HepG2 (cell line): Measurements from ENCODE around the gene MEX3D. TPM values are rescaled to one million over a fixed set of nuclear protein-coding genes. Genes with fewer than 3 reads are reported as not detected.
A peak's percentile ranks its signal among the peaks of the same experiment; 100 is the strongest.

Experiments used
- CHD4 ChIP-seq: fragments of 200-600 bp; sonication (generic); IDR thresholded peaks from 2 replicates; pipeline ENCODE4 v1.7.0; 2017; ENCODE audit warnings: mild to moderate bottlenecking, low read length, borderline replicate concordance
- ELF1 ChIP-seq: sonication (generic); formaldehyde crosslinking; IDR thresholded peaks from 2 replicates; pipeline ENCODE4 v1.4.0; 2020; ENCODE audit warnings: missing genetic modification reagents
- PHF21A ChIP-seq: sonication (generic); formaldehyde crosslinking; IDR thresholded peaks from 2 replicates; pipeline ENCODE4 v1.5.0; 2020; ENCODE audit warnings: mild to moderate bottlenecking, missing genetic modification reagents
- SP2 ChIP-seq: sonication (generic); formaldehyde crosslinking; IDR thresholded peaks from 2 replicates; pipeline ENCODE4 v1.5.1; 2020; ENCODE audit warnings: mild to moderate bottlenecking, missing genetic modification reagents
- ZKSCAN1 ChIP-seq: fragments of 150-350 bp; IDR thresholded peaks from 2 replicates; pipeline ENCODE4 v1.6.1; 2014; ENCODE audit warnings: low read length
- ZNF672 ChIP-seq: sonication (generic); formaldehyde crosslinking; IDR thresholded peaks from 2 replicates; pipeline ENCODE4 v1.8.1; 2022; ENCODE audit warnings: missing genetic modification reagents
- polyA plus RNA-seq, 8 experiments: library from polyadenylated mRNA; depleted of rRNA in 3 of 8; stranded (reverse) in 7 of 8; unstranded in 1 of 8; fragments of >200 nt; fragmentation: Illumina TruSeq in 4 of 8; extraction: Trizol in 4 of 8; gene quantifications; 2 replicates each; pipeline versions ENCODE4 v1.2.1 to v1.2.3, GENCODE V29; 2011 to 2016; ENCODE audit warnings: low read depth in 4 of 8, missing spikeins in 1 of 8, mixed read lengths in 1 of 8; ENCODE audit not compliant: insufficient read depth in 1 of 8
- total RNA-seq, 5 experiments: library from RNA; depleted of rRNA; stranded (reverse); fragments of >200 nt; fragmentation: Illumina TruSeq; extraction: Trizol; gene quantifications; 2 replicates each; pipeline ENCODE4 v1.2.3, GENCODE V29; 2016; ENCODE audit warnings: low read depth in 1 of 5
- TF ChIP-seq, protein P1 (sequence below): sonication (generic); formaldehyde crosslinking; IDR thresholded peaks from 2 replicates; pipeline ENCODE4 v1.4.0; 2020; ENCODE audit warnings: mild to moderate bottlenecking, missing genetic modification reagents
- TF ChIP-seq, protein P2 (sequence below): sonication (generic); formaldehyde crosslinking; IDR thresholded peaks from 2 replicates; pipeline ENCODE4 v1.9.0; 2022; ENCODE audit warnings: missing genetic modification reagents, mild to moderate bottlenecking, borderline replicate concordance
- TF ChIP-seq, protein P3 (sequence below): conservative IDR thresholded peaks from 2 replicates; pipeline ENCODE4 v1.6.1; 2018; ENCODE audit warnings: missing genetic modification reagents
- TF ChIP-seq, protein P4 (sequence below): sonication (generic); formaldehyde crosslinking; conservative IDR thresholded peaks from 2 replicates; pipeline ENCODE4 v1.8.0; 2022; ENCODE audit warnings: missing genetic modification reagents
- TF ChIP-seq, protein P5 (sequence below): sonication (generic); formaldehyde crosslinking; IDR thresholded peaks from 2 replicates; pipeline ENCODE4 v1.5.0; 2020; ENCODE audit warnings: missing genetic modification reagents
- TF ChIP-seq, protein P6 (sequence below): sonication (generic); formaldehyde crosslinking; conservative IDR thresholded peaks from 2 replicates; pipeline ENCODE4 v1.4.0; 2020; ENCODE audit warnings: missing genetic modification reagents

MEX3D gene
- total and polyA plus RNA-seq, 2 of the 13 experiments (the other 11 are each of a cell fraction or from before 2014, with no cell fraction given) = 3.6 to 17.1 TPM

DNA sequence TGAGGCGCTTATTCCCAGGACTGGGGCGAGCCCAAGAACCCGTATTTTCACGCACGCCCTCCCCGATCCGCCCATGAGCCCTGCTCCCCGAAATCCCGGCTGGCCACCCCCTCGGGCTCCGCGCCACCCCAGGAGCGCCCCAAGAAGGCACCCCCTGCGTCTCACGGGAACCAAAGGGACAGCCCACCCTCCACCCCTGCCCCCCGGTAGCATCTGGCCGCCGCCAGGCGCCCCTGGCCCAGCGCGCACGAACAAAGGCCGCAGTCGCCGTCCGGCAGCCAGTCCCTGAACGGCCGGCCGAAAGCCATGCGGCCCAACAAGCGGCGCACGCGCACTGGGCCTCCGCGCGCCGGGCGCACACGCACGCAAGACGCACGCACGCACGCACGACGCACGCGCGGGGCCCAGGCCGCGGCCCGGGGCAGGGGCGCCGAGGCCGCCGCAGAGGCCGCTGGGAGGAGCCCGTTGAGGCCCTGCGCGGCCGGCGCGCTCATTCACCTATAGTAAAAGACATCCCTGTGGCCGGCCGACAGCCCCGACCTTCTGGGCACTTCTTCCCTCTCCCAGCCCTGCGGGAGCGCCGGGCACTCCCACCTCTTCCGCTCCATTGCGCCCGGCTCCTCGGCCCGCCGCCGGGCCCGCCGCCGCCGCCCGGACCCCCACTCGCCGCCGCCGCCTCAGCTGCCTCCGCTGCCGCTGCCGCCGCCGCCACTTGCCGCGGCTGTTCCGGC lies 24.1 kb upstream of the MEX3D start (continued):
- TF ChIP-seq, protein P1, sequence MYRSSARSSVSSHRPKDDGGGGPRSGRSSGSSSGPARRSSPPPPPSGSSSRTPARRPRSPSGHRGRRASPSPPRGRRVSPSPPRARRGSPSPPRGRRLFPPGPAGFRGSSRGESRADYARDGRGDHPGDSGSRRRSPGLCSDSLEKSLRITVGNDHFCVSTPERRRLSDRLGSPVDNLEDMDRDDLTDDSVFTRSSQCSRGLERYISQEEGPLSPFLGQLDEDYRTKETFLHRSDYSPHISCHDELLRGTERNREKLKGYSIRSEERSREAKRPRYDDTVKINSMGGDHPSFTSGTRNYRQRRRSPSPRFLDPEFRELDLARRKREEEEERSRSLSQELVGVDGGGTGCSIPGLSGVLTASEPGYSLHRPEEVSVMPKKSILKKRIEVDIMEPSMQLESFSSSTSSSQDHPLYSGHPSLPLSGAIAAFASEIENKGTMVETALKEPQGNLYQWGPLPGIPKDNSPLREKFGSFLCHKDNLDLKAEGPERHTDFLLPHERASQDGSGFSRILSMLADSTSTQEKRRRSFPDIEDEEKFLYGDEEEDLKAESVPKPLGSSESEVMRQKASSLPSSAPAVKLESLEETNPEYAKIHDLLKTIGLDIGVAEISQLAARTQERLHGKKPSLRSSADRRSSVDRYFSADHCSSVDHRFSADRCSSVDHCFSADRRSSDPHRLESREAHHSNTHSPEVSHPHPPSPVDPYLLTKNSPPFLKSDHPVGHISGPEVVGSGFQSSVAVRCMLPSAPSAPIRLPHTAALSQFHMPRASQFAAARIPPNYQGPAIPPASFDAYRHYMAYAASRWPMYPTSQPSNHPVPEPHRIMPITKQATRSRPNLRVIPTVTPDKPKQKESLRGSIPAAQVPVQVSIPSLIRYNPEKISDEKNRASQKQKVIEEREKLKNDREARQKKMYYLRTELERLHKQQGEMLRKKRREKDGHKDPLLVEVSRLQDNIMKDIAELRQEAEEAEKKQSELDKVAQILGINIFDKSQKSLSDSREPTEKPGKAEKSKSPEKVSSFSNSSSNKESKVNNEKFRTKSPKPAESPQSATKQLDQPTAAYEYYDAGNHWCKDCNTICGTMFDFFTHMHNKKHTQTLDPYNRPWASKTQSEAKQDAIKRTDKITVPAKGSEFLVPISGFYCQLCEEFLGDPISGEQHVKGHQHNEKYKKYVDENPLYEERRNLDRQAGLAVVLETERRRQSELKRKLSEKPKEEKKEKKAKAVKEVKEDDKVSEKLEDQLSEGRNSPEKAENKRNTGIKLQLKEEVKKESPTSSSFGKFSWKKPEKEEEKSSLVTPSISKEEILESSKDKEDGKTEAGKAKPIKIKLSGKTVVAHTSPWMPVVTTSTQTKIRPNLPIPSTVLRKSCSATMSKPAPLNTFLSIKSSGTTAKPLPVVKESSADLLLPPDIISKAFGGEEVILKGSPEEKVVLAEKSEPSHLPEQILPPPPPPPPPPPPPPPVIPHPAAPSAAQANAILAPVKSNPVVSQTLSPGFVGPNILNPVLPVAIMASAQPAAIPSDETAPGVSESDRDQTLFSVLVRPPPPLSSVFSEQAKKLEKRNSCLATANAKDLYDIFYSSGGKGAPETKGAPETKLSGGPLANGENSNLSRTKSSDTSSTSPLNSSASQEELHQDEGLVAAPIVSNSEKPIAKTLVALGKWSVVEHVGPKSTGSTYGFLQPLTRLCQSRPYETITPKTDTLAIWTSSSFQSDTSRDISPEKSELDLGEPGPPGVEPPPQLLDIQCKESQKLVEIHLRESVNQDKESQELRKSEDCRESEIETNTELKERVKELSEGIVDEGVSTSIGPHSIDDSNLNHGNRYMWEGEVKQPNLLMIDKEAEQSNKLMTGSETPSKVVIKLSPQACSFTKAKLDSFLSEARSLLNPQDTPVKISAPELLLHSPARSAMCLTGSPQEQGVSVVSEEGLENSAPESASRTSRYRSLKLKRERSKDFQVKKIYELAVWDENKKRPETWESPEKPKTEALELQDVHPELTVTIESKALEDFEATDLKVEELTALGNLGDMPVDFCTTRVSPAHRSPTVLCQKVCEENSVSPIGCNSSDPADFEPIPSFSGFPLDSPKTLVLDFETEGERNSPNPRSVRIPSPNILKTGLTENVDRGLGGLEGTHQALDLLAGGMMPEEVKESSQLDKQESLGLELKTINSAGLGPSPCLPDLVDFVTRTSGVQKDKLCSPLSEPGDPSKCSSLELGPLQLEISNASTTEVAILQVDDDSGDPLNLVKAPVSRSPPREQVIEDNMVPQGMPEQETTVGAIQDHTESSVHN (CRISPR knock-in tag) = 0 out of 2 replicates have a peak, but pooled peaks have one; percentile 75
- TF ChIP-seq SP2 (CRISPR knock-in tag) = 0 out of 2 replicates have a peak, but pooled peaks have one; percentile 12
- TF ChIP-seq PHF21A = no peak
- no peak for TF ChIP-seq ZKSCAN1
- no peak for TF ChIP-seq CHD4
- TF ChIP-seq ZNF672 (CRISPR knock-in tag) = 0 out of 2 replicates have a peak, but pooled peaks have one; percentile 43
- TF ChIP-seq, protein P2, sequence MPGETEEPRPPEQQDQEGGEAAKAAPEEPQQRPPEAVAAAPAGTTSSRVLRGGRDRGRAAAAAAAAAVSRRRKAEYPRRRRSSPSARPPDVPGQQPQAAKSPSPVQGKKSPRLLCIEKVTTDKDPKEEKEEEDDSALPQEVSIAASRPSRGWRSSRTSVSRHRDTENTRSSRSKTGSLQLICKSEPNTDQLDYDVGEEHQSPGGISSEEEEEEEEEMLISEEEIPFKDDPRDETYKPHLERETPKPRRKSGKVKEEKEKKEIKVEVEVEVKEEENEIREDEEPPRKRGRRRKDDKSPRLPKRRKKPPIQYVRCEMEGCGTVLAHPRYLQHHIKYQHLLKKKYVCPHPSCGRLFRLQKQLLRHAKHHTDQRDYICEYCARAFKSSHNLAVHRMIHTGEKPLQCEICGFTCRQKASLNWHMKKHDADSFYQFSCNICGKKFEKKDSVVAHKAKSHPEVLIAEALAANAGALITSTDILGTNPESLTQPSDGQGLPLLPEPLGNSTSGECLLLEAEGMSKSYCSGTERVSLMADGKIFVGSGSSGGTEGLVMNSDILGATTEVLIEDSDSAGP (CRISPR knock-in tag) = no peak
- TF ChIP-seq, protein P3, sequence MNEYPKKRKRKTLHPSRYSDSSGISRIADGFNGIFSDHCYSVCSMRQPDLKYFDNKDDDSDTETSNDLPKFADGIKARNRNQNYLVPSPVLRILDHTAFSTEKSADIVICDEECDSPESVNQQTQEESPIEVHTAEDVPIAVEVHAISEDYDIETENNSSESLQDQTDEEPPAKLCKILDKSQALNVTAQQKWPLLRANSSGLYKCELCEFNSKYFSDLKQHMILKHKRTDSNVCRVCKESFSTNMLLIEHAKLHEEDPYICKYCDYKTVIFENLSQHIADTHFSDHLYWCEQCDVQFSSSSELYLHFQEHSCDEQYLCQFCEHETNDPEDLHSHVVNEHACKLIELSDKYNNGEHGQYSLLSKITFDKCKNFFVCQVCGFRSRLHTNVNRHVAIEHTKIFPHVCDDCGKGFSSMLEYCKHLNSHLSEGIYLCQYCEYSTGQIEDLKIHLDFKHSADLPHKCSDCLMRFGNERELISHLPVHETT (CRISPR knock-in tag) = peak; percentile 45; the same call in 1 of the 2 replicates
- TF ChIP-seq ELF1 (CRISPR knock-in tag) = no peak
- TF ChIP-seq, protein P4, sequence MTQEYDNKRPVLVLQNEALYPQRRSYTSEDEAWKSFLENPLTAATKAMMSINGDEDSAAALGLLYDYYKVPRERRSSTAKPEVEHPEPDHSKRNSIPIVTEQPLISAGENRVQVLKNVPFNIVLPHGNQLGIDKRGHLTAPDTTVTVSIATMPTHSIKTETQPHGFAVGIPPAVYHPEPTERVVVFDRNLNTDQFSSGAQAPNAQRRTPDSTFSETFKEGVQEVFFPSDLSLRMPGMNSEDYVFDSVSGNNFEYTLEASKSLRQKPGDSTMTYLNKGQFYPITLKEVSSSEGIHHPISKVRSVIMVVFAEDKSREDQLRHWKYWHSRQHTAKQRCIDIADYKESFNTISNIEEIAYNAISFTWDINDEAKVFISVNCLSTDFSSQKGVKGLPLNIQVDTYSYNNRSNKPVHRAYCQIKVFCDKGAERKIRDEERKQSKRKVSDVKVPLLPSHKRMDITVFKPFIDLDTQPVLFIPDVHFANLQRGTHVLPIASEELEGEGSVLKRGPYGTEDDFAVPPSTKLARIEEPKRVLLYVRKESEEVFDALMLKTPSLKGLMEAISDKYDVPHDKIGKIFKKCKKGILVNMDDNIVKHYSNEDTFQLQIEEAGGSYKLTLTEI (CRISPR knock-in tag) = no peak
- TF ChIP-seq, protein P5, sequence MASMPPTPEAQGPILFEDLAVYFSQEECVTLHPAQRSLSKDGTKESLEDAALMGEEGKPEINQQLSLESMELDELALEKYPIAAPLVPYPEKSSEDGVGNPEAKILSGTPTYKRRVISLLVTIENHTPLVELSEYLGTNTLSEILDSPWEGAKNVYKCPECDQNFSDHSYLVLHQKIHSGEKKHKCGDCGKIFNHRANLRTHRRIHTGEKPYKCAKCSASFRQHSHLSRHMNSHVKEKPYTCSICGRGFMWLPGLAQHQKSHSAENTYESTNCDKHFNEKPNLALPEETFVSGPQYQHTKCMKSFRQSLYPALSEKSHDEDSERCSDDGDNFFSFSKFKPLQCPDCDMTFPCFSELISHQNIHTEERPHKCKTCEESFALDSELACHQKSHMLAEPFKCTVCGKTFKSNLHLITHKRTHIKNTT (CRISPR knock-in tag) = no peak
- TF ChIP-seq, protein P6, sequence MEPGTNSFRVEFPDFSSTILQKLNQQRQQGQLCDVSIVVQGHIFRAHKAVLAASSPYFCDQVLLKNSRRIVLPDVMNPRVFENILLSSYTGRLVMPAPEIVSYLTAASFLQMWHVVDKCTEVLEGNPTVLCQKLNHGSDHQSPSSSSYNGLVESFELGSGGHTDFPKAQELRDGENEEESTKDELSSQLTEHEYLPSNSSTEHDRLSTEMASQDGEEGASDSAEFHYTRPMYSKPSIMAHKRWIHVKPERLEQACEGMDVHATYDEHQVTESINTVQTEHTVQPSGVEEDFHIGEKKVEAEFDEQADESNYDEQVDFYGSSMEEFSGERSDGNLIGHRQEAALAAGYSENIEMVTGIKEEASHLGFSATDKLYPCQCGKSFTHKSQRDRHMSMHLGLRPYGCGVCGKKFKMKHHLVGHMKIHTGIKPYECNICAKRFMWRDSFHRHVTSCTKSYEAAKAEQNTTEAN (CRISPR knock-in tag) = peak; percentile 66
